Measurements from ENCODE around the gene RAMACL.

GRCh38 chr6:166595949-166596348 is 9.5 kb upstream of the RAMACL start:
- TF ChIP-seq CTCF (CRISPR knock-in tag; IDR thresholded peaks at IDR 0.05) (no peak), EP300 (IDR thresholded peaks at IDR 0.05; ENCODE audit: low read depth in 2 of 2, low read length in 2 of 2) (no peak), EP300 (CRISPR knock-in tag; IDR thresholded peaks at IDR 0.05; ENCODE audit: borderline replicate concordance) (no peak), TFAP4 (IDR thresholded peaks at IDR 0.05; ENCODE audit: borderline replicate concordance, low read depth) (no peak), ZNF10 (CRISPR knock-in tag; IDR thresholded peaks at IDR 0.05; ENCODE audit: borderline replicate concordance, low read depth) (no peak), NFIC (IDR thresholded peaks at IDR 0.05; ENCODE audit: low read length) (no peak)

All from HepG2 (cell line).